ENCODE measurements around the gene PARN. TPM values are rescaled to one million over a fixed set of nuclear protein-coding genes. Genes with fewer than 3 reads are reported as not detected.

Gene PARN
- total RNA-seq, 1 experiment from 2014 or later: 25.9 TPM

DNA sequence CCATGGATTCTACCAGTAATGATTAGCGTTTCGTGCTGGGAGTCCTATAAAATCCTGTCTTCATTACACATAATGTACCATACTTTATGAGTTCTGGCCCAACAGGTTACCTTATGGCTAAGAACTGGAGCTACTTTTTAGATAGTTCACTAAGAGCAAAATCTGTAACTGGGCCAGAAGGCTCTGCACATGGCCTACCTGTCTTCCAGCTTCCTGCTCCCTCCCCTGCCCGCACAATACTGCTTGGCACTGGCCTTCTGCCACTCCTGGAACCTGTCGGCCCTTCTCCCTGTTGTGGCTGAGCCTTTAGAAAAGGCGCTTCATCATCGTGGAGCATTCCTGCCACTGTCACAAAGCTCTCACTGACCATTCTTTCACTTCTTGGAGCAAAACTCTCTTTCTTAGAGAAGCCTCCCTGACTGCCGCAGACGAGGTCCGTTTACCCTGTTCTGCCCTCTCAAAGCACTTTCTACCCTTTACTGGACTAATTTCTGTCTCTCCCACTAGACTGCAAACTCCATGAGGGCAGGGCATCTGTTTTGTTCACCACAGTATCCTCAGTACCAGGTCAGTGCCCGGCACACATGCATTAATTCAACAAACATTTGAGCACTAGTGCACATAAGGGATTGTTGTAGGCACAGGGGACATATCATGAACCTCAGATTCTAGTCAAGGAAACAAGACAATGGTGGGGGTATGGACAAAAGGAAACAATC lies 116.5 kb downstream of the PARN start:
- in situ Hi-C loops (cut with HindIII; ENCODE audit: low pct_unique_long_range_greater_than_20kb, low sequenced_read_pairs): loop anchor here (25.0 kb wide), 1 partner anchor 576 kb away; no protein-coding TSS in a partner anchor
- no peak for DNase-seq (ENCODE audit: low read depth)

DNA sequence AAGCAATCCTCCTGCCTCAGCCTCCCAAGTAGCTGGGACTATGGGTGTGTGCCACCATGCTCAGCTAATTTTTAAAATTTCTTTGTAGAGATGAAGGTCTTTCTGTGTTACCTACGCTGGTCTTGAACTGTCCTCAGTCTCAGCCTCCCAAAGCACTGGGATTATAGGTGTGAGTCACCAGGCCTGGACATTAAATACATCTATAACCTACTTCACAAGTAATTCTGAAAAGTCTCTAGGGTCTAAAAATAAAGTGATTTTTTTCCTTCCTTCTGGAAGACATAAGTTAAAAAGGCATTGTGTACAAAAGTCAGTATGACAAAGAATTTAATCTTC lies 118.3 kb downstream of the PARN start:
- no peak for DNase-seq (ENCODE audit: low read depth)
- in situ Hi-C loops (cut with HindIII; ENCODE audit: low pct_unique_long_range_greater_than_20kb, low sequenced_read_pairs): loop anchor here (25.0 kb wide), 1 partner anchor 574 kb away; no protein-coding TSS in a partner anchor

DNA sequence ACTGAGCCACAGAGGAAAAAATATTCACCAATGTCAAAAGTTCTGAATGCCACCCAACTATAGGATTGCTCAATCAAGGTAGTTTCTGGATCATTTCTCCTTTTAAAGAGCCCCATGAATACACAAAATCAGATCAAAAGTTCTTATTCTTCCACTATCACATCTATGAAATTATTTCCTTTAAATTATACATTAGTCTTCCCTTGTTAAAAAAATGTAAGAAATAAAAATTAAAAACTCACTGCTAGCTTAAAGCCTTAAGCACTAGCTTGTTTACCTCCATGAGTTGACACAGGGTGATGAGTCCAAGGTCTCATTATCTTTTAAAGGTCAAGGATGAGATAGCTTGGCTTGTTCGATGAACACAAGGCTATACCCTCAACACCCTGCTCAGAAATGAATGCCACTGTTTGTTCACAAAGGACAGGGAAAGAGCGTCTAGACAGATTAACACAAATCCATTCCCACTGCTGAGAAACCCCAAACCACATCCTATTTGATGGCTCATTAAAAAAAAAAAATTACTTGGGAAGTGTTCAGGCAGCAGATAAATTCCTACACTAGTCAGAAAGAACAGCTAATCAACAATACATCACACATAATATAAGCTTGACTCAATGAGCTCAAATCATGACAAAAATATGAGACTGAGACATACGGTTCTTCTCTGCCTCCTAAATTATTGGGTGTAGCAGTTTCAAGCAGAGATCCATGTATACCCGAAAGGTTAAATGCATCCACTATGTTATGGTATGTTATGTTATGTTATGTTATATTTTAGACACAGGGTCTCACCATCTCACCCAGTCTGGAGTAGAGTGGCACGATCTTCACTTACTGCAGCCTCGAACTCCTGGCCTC lies 118.9 kb downstream of the PARN start:
- peak; percentile 50 for DNase-seq (ENCODE audit: low read depth)
- in situ Hi-C loops (cut with HindIII; ENCODE audit: low pct_unique_long_range_greater_than_20kb, low sequenced_read_pairs): loop anchor here (25.0 kb wide), 1 partner anchor 574 kb away; no protein-coding TSS in a partner anchor

DNA sequence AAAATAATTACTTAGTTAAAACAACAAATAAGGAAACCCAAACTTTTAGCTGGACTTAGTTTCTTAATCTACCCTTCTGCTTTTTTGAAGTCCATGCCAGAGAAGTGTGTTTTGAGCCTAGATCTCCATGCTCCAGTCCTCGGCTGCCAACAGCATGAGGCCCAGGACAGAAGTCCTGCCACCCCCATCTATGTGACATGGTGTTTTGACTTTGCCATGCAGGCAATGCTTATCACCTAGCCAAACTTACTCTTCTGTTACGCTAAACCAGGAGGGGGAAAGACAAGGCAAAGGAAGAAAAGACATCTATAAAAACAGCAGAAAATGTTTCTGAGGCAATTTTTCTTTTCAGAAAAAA lies 119.5 kb downstream of the PARN start:
- no peak for DNase-seq (ENCODE audit: low read depth)
- in situ Hi-C loops (cut with HindIII; ENCODE audit: low pct_unique_long_range_greater_than_20kb, low sequenced_read_pairs): loop anchor here (25.0 kb wide), 1 partner anchor 573 kb away; no protein-coding TSS in a partner anchor

DNA sequence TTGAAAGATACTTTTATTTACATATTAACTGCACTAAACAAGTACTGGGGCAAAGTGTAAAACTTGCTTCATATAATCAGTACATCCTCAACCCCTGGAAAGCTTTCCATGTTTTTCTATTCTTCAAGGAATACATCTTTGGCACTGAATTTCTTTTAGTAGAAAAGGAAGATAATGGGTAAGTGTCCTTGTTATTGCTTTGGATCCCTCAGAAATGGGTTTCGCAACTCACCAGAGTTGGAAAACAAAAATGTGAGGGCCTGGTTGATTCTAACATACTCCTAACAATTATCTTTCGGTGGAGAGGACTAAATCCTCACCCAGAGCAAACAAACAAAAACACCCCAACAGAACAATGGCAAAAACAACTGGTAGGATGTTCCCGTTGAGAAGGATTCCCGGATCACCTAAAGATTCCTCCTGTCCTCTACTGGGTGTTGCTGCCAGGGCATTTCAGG lies 120.4 kb downstream of the PARN start:
- in situ Hi-C loops (cut with HindIII; ENCODE audit: low pct_unique_long_range_greater_than_20kb, low sequenced_read_pairs): loop anchor here (25.0 kb wide), 1 partner anchor 572 kb away; no protein-coding TSS in a partner anchor
- no peak for DNase-seq (ENCODE audit: low read depth)

DNA sequence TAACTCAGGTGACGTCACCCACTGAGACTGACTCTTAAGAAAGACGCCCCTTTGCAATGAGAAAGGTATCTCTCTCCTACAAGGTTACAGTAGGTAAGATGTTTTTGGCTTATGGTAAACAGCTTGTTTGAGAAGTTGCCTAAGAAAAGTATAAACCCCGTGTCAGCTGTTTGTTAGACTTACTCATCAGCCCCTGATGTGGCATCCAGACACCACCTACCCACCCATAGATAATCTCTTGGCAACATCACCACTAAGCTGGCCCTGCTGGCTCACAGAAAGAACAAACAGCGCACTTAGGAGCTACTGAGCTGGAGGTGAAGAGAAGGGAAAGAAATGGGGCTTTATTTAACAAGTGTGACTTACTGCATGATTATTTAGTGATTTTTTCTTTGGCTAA lies 121.0 kb downstream of the PARN start:
- no peak for DNase-seq (ENCODE audit: low read depth)
- in situ Hi-C loops (cut with HindIII; ENCODE audit: low pct_unique_long_range_greater_than_20kb, low sequenced_read_pairs): loop anchor here (25.0 kb wide), 1 partner anchor 572 kb away; no protein-coding TSS in a partner anchor

DNA sequence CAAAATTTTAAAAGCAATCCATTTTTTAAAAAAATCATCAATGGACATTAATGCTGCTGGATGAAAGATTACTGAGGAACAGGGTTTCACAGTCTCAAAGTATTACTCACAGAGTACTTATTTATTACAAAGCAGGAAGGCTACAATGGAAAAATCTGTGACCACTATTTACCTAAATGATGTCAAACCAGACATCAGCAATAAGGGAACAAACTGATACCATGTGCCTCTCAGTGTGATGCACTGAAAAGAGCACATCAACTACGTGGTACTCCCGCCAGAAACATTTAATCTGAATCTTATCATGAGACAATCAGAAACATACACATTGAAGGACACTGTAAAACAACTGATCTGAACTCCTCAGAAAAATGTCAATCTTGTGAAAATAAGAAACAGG lies 124.2 kb downstream of the PARN start:
- in situ Hi-C loops (cut with HindIII; ENCODE audit: low pct_unique_long_range_greater_than_20kb, low sequenced_read_pairs): loop anchor here (25.0 kb wide), 1 partner anchor 569 kb away; no protein-coding TSS in a partner anchor
- peak; percentile 45 for DNase-seq (ENCODE audit: low read depth)

DNA sequence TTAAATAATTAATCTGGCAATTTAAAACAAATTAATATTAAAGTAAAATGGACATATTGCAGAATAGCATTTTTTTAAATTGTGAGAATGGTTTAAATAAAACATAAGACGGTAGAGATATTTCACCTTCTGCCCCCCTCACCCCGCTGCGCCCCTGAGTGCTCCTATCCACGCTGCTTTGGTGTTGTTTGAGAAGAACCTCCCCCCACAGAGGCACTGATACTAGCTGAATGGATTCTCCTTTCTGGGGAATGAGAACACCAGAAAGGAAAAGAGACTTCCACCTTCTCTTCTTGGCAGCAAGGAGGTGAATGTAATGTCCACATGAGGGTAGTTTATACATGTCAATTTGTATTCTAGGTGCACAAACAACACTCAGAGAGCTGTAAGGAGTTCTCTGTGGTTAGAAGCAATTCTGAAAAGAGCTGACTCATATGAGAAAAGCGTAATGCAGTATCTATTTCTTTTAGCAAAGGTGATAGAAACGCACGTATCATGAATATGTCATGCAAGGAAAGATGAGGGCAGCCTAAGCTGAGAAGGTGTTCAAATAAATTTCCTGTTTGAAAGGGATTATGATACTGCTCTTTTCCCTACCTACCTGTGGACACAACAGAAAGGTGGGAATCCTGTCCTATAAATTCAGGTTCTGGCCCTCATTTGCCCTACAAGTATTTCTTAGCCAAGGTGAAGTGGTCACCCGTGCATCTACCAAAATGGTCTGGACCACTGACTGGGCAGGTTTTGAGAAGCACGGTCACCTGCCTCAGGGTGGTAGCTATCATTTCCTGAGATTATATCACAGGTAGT lies 126.9 kb downstream of the PARN start:
- in situ Hi-C loops (cut with HindIII; ENCODE audit: low pct_unique_long_range_greater_than_20kb, low sequenced_read_pairs): loop anchor here (25.0 kb wide), 1 partner anchor 566 kb away; no protein-coding TSS in a partner anchor
- DNase-seq (ENCODE audit: low read depth): peak; percentile 76

DNA sequence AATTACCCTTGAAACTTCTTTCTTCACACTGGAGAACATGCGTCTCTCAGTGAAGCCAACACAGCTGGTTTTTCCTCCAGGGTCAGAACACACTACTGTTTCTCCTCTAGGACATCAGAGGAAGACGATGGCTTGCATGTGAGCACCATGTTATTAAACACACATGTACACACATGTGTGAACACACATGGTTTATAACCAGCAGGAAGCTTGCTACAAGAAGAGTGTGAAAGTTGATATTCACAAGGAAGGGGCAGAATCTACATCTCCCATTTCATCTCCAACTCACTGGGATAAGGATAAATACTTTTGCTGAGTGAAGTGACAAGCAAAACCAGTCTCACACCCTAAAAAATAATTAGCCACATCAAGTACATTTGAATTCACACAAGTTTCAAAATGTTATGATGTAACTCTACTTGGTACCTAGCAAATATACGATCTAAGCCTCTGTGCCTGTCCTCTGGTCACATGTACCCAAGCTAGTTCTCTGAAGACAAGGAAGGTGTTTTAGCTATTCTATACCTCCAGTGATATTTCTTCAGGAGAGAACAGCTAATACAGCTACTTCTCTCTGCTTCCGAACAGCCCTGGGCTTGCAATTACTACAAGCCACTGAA lies 127.7 kb downstream of the PARN start:
- DNase-seq (ENCODE audit: low read depth): no peak
- in situ Hi-C loops (cut with HindIII; ENCODE audit: low pct_unique_long_range_greater_than_20kb, low sequenced_read_pairs): loop anchor here (25.0 kb wide), 1 partner anchor 565 kb away; no protein-coding TSS in a partner anchor

DNA sequence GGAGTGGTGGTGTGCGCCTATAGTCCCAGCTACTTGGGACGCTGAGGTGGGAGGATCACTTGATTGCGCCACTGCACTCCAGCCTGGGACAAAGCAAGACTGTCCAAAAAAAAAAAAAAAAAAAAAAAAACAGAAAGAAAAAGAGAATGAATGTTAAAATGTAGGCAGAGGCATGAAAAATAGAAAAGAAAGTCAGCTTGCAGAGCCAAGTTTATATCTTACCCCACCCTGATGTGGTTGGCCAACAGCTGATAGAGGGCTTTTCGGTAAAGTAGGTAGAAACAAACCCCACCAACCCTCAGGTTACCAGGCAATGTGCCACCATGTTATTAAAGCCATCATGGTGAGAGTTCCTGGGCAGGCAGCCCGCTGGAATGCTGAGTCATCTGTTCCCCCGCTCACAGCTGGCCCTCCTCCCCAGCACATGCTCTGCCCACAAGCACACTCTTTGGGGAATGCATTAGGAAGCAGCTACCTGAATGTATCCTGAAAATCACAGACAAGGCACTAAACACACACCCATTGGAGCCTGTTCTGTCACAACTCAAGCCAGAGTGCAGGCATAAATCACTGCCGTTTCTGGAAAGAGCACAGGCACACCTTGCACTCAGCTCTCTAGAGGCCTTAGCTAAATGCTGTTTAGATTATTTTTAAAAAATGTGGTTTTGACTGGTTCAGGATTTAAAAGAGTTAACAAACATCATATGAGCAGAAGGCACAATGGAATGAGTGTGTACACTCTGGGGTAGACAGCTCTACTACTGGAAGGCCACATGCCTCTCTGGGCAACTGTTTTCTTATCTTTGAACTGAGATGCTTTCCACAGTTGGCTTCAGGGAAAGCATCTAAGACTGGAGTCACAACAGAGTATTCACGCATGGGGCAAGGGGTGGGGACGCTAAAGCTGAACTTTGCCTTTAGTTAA lies 128.5 kb downstream of the PARN start:
- DNase-seq (ENCODE audit: low read depth): peak; percentile 94
- in situ Hi-C loops (cut with HindIII; ENCODE audit: low pct_unique_long_range_greater_than_20kb, low sequenced_read_pairs): loop anchor here (25.0 kb wide), 1 partner anchor 564 kb away; no protein-coding TSS in a partner anchor

DNA sequence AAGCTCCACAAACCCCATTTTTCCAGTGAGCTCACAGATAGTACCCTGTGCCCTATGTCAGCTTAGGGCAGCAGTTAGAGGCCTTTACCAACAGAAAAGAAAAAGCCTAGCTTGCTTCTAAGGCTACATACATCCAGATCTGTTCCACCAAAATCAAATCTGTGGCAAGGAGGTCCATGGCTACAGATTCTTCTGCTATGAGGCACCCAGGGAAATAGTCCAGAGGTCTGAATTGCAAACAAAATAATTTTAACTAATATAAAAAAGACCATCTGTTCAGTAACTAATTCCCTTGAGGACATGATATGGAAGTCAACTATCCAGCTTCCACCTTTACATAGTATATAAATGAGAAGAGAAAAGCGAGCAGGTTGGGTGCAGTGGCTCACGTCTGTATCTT lies 129.3 kb downstream of the PARN start:
- in situ Hi-C loops (cut with HindIII; ENCODE audit: low pct_unique_long_range_greater_than_20kb, low sequenced_read_pairs): loop anchor here (25.0 kb wide), 1 partner anchor 563 kb away; no protein-coding TSS in a partner anchor
- DNase-seq (ENCODE audit: low read depth): no peak

DNA sequence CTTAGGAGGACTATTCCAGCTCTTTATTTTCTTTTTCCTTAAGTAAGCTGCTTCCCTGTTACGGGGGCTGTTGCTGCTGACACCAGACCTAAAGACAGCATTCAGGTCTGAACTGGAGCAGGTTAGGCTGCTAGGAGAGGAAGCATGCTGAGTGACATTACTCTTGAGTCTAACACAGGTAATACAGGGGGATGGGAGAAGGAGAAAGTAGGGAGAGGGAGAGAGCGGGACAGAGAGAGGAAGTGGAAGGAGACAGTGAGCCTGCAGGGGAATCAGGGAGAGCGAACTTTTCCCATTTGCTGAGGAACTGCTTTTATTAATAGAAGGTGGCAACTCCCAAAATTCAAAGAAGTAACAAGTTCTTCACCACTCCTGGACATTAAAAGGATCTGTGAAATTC lies 130.9 kb downstream of the PARN start:
- DNase-seq (ENCODE audit: low read depth): no peak
- in situ Hi-C loops (cut with HindIII; ENCODE audit: low pct_unique_long_range_greater_than_20kb, low sequenced_read_pairs): no loop called here

DNA sequence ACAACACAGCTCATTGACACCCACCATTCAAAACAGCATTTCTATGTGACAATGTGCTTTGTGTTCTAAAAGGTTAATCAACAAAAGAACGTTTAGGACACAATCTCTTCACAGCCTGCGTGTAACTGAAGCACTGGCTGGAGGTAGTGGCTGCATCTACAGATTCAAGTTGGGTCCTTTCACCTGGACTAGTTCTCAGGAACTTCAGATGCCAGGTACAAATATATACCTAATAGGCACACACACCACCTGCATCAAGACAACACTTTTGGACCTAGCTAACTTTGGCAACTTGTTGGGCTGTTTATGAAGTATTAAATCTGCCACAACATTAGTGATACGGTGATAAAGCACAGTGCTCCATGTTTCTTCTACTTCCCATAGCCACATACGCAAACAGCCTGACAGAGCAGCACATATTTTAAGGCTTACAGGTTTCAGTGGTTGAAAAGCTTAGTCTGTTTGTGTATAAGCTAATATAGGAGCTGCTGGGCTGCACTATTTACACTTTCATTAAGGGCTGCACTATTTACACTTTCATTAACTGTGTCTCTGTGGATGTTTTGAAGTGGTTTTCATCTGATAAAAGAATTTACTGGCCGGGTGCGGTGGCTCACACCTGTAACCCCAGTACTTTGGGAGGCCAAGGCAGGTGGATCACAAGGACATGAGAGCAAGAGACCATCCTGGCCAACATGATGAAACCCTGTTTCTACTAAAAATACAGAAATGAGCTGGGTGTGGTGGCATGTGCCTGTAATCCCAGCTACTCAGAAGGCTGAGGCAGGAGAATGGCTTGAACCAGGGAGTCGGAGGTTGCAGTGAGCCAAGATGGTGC lies 132.6 kb downstream of the PARN start:
- in situ Hi-C loops (cut with HindIII; ENCODE audit: low pct_unique_long_range_greater_than_20kb, low sequenced_read_pairs): no loop called here

DNA sequence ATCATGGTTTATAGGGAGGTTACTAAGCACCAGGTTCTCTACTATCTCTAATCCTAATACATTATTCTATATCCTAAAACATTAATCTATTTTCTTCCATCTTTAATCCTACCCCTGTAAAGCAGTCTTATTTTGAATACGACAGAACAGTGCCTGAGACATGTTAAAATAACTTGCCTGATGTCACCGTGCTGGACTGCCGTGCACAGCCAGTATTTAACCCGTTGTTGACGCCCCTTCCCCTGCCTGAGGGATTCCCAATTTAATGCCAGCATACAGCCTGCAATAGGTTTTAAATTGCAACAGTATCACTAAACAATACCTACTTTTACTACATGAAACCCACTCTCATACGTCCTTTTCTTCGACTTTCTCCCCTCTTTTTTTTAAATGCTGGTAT lies 133.3 kb downstream of the PARN start:
- no peak for DNase-seq (ENCODE audit: low read depth)
- in situ Hi-C loops (cut with HindIII; ENCODE audit: low pct_unique_long_range_greater_than_20kb, low sequenced_read_pairs): no loop called here

More for the DNA sequence above, 132.6 kb downstream of the PARN start:
- DNase-seq (ENCODE audit: low read depth): no peak

DNA sequence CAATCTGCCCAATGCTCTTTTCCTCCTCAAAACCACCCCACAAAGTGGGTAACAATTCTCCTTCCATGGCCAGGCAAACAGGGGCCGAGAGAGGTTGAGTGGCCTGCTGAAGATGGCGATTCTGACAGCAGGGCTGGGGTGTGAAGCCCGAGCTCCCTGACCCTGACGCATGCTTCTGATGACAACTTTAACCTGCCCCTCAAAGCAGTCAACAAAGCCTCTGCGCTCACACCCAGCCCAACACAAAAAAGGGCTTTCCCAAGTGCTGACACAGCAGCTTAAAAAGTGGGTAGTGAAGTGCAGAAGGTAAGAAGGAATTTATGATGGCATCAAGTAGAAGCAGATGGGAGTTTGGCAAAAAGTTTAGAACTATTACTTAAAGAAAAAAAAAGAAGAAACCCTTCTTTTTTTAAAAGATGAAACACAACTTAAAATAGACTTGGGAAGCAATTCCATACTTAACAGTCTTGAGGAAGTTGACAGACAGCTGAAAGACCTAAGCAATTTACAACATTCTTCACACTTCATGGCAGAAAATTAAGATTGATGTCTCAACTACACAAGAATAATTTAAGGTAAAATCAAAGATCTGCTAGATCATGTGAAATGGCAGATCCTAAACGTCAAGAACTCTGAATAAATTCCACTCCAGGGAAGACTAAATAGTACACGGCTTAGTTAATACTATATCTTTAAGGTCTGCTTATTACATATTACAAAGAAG lies 133.9 kb downstream of the PARN start:
- no peak for DNase-seq (ENCODE audit: low read depth)
- in situ Hi-C loops (cut with HindIII; ENCODE audit: low pct_unique_long_range_greater_than_20kb, low sequenced_read_pairs): no loop called here

Measured in Caki2 (cell line).